ENCODE data around the gene TNRC6B. TPM values are rescaled to one million over a fixed set of nuclear protein-coding genes. Genes with fewer than 3 reads are reported as not detected.

Gene TNRC6B
- total RNA-seq, 1 donor from 2014 or later, result 60.0 TPM

DNA sequence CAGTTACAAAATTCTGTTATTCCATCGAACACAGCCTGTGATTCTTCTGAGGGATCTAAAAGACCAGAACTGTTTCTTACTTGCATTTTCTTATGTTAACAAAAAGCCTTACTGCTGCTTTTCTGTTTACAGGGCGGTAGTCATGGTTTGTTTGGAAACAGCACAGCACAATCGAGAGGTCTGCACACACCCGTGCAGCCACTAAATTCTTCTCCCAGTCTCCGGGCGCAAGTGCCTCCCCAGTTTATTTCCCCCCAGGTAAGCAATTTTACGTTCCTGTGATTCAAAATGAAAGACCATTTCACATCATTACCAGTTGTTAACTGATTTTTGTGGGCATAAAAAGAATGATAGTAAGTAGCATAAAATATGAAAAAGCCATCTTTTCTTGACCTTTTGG is 107.8 kb downstream of the TNRC6B start:
- TF ChIP-seq, protein P1, sequence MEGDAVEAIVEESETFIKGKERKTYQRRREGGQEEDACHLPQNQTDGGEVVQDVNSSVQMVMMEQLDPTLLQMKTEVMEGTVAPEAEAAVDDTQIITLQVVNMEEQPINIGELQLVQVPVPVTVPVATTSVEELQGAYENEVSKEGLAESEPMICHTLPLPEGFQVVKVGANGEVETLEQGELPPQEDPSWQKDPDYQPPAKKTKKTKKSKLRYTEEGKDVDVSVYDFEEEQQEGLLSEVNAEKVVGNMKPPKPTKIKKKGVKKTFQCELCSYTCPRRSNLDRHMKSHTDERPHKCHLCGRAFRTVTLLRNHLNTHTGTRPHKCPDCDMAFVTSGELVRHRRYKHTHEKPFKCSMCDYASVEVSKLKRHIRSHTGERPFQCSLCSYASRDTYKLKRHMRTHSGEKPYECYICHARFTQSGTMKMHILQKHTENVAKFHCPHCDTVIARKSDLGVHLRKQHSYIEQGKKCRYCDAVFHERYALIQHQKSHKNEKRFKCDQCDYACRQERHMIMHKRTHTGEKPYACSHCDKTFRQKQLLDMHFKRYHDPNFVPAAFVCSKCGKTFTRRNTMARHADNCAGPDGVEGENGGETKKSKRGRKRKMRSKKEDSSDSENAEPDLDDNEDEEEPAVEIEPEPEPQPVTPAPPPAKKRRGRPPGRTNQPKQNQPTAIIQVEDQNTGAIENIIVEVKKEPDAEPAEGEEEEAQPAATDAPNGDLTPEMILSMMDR (IDR thresholded peaks at IDR 0.05), result no peak
- no peak for TF ChIP-seq EZH2phosphoT487 (IDR thresholded peaks at IDR 0.05)
- TF ChIP-seq EZH2 (IDR thresholded peaks at IDR 0.05), result no peak
- H3K36me3 ChIP-seq, result peaks cover 12% of the 10 kb centered on the region
- H2AFZ ChIP-seq (replicated peaks), result no peak overlapping the region
- H3F3A ChIP-seq (ENCODE audit: low read depth), result no peaks in the 10 kb centered on the region
- H3K27ac ChIP-seq, result no peak overlapping the region
- H3K4me2 ChIP-seq, result no peak overlapping the region
- no peak for DNase-seq (ENCODE audit: low spot score)
- H3K79me2 ChIP-seq (ENCODE audit: low read depth), result no peaks in the 10 kb centered on the region
- peaks cover 6% of the 10 kb centered on the region for H4K20me1 ChIP-seq (ENCODE audit: low read depth)
- no peaks in the 10 kb centered on the region for H3K9me3 ChIP-seq (ENCODE audit: low read depth)
- Mint-ChIP-seq H3K27me3 (ENCODE audit: insufficient read depth, low read depth) (peaks cover 2% of the 10 kb centered on the region), H3K4me1 (peaks cover 11% of the 10 kb centered on the region), H3K27ac (no peak overlapping the region), H3K9me3 (no peaks in the 10 kb centered on the region), H3K4me3 (no peak overlapping the region), H3K36me3 (peaks cover 27% of the 10 kb centered on the region)
- no peaks in the 10 kb centered on the region for H3K27me3 ChIP-seq
- no peak overlapping the region for H3K9ac ChIP-seq
- no peak overlapping the region for H3K4me3 ChIP-seq
- H3K4me1 ChIP-seq, result no peaks in the 10 kb centered on the region

DNA sequence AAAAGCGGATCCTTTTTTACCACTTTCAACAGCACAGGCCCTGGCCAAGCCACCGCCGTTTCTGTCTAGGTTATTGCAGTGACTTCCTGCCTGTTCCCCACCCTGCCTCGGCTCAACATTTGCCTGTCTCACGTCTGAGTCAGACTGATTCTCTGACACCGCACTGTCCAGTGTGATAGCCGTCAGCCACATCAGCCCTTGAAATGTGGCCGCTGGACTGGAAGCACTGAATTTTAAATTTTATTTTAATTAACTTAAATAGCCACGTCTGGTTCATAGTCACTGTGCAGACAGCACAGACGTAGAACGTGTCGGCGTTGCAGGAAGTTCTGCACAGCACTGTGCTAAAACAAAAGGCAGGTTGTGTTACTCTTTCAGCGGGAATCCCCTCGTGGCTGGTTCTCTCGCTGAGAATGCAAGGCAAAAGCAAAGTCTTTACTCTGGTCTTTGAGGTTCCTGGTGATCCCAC is 112.3 kb downstream of the TNRC6B start:
- TF ChIP-seq, protein P1 (IDR thresholded peaks at IDR 0.05), result no peak
- TF ChIP-seq EZH2 (IDR thresholded peaks at IDR 0.05), result no peak
- TF ChIP-seq EZH2phosphoT487 (IDR thresholded peaks at IDR 0.05), result no peak
- Histone ChIP-seq H3K4me1 (no peaks in the 10 kb centered on the region), H3F3A (ENCODE audit: low read depth) (no peaks in the 10 kb centered on the region), H3K27me3 (no peaks in the 10 kb centered on the region), H3K4me2 (no peak overlapping the region), H4K20me1 (ENCODE audit: low read depth) (peaks cover 3% of the 10 kb centered on the region), H3K27ac (no peak overlapping the region), H3K9ac (no peak overlapping the region), H3K9me3 (ENCODE audit: low read depth) (no peaks in the 10 kb centered on the region), H3K36me3 (peaks cover 4% of the 10 kb centered on the region), H3K4me3 (no peak overlapping the region), H2AFZ (replicated peaks) (no peak overlapping the region), H3K79me2 (ENCODE audit: low read depth) (no peaks in the 10 kb centered on the region)
- Mint-ChIP-seq H3K9me3 (no peaks in the 10 kb centered on the region), H3K4me3 (no peak overlapping the region), H3K36me3 (peaks cover 34% of the 10 kb centered on the region), H3K4me1 (peaks cover 13% of the 10 kb centered on the region), H3K27ac (peak overlapping the region; percentile 73), H3K27me3 (ENCODE audit: insufficient read depth, low read depth) (peaks cover 4% of the 10 kb centered on the region)
- DNase-seq (ENCODE audit: low spot score), result no peak

DNA sequence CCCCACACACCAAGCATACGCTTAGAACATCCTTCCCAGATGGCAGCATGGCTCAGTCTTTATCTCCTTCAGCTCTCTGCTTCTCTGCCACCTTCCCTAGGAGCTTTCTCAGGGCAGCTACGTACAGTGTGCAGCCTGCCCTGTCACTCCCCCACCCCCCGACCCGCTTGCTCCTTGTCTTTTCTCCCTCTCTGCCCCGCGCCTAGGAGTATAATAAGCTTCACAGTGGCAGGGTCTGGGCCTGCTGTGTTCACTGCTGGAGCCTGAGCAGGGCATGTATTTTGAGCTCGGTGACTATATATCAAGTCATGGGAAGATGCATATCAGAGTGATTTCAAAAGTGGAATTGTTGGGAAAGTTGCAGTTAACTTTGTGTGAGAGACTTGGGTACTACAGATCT is 112.8 kb downstream of the TNRC6B start:
- TF ChIP-seq EZH2phosphoT487 (IDR thresholded peaks at IDR 0.05), result no peak
- TF ChIP-seq, protein P1 (IDR thresholded peaks at IDR 0.05), result no peak
- TF ChIP-seq EZH2 (IDR thresholded peaks at IDR 0.05), result no peak
- H3K4me3 Mint-ChIP-seq, result peak overlapping the region; percentile 18
- Histone ChIP-seq H3K4me1 (no peaks in the 10 kb centered on the region), H2AFZ (replicated peaks) (no peak overlapping the region), H3K36me3 (peaks cover 4% of the 10 kb centered on the region), H3K9ac (no peak overlapping the region), H3K4me3 (no peak overlapping the region), H3K79me2 (ENCODE audit: low read depth) (no peaks in the 10 kb centered on the region), H3K4me2 (no peak overlapping the region), H3F3A (ENCODE audit: low read depth) (no peaks in the 10 kb centered on the region), H3K9me3 (ENCODE audit: low read depth) (no peaks in the 10 kb centered on the region), H3K27ac (no peak overlapping the region), H3K27me3 (no peaks in the 10 kb centered on the region), H4K20me1 (ENCODE audit: low read depth) (peaks cover 3% of the 10 kb centered on the region)
- peak overlapping the region; percentile 73 for H3K27ac Mint-ChIP-seq
- peaks cover 13% of the 10 kb centered on the region for H3K4me1 Mint-ChIP-seq
- no peaks in the 10 kb centered on the region for H3K9me3 Mint-ChIP-seq
- H3K36me3 Mint-ChIP-seq, result peaks cover 35% of the 10 kb centered on the region
- peaks cover 4% of the 10 kb centered on the region for H3K27me3 Mint-ChIP-seq (ENCODE audit: insufficient read depth, low read depth)
- no peak for DNase-seq (ENCODE audit: low spot score)

Data from neural progenitor cell (in vitro differentiated cells).